ENCODE data around the gene FAM72C.
"Not testable (repeated sequence)": the region's sequence is repeated elsewhere in the genome, so short reads cannot be mapped to it uniquely, and the experiment has no call there.

Gene FAM72C

DNA sequence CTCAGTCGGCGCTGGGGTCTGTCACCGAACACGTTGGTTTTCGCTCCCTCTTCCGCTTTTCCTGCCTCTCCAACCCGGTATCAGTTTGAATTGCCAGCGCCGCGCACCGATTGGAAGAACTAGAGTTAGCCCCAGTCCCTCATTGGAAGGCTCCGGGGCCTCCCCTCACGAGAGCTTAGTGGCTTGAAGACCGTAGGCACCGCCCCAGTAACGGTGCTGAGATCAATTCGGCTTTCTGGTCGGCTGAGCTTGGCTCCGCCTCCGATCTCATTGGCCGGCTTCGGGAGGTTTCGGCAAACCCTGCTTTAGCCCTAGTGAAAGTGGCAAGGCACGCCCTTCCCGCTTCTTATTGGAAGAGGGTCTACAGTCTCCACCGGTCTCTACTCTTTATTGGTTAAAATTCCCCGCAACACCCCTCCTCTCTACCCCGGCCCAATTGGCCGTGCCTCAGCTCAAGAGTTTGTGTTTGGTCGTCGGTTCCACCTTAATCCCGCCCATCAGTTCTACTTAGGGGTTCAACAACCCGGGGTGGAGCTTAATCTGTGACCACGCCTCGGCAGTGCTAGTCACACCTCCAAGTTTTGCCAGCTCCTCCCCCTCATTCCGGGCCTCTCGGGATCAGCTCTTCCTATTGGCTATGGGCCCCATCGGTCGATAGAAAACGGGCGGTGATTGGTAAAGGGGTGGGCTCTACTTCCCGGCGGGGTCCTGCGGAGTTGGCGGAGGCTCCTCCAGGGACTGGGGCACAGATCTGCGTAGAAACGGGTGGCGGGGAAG is at the start of gene FAM72C:
Gene FAM72C (minus strand): TSS at position 63 of the 777 bp plus-strand sequence. CDS start 845 bp downstream, outside the sequence.
- DNase-seq (ENCODE audit: low read depth); H3K4me3 ChIP-seq (replicated peaks; ENCODE audit: low read depth, low read length): not testable (repeated sequence)

DNA sequence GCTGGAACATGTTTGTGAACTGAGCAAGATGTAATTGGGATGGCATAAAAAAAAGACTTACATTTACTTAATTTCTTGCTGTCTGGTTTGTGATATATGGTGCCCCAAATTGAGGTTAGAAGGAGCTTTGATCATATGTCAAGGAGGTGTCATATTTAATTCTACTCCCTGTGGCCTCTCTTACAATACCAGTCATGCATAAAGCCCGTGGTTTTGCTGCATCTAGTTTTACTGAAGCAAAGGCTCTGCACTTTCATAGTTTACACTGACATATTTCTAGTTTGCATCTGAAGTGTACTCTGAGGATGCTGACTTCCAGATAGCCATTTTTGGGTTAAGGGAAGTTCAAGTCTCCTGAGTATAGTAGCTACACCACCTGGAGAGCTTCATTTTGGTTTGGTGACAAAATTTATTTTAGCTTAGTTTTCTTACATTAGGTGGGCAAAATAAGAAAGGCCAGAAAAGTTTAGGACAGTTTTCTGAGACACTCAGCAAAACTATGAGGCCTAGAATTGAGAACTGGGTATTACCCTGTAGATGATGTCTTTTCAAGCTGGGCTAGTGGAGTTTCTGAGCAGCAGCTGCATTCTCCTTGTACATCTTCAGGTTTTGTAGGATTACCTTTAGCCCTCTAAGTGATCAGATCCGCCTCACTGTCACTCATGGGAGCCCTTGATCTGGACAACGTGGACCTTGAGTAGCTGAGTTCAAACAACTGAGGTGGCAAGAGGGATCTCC is 48.4 kb upstream of the FAM72C start:
- DNase-seq (ENCODE audit: low read depth); H3K4me3 ChIP-seq (replicated peaks; ENCODE audit: low read depth, low read length): not testable (repeated sequence)

DNA sequence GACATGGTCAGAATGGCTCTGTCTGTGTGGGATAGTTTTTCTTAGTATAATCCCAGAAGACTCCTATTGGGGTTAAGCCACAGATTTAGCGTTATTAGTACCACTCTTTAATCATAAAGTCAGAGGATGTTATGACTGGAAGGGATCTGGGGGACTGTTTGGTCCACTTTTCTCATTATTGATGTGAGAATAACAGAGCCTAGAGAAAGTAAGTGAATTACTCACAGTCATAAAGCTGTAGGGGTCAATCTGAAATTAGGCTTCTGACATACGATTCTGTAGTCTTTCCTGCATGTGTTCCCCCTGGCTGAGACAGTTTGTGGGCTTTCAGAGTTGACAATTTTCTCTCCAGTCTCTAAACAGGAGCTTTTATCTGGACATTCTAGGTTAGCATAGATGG is 47.3 kb upstream of the FAM72C start:
- H3K4me3 ChIP-seq (replicated peaks; ENCODE audit: low read depth, low read length); DNase-seq (ENCODE audit: low read depth): not testable (repeated sequence)

DNA sequence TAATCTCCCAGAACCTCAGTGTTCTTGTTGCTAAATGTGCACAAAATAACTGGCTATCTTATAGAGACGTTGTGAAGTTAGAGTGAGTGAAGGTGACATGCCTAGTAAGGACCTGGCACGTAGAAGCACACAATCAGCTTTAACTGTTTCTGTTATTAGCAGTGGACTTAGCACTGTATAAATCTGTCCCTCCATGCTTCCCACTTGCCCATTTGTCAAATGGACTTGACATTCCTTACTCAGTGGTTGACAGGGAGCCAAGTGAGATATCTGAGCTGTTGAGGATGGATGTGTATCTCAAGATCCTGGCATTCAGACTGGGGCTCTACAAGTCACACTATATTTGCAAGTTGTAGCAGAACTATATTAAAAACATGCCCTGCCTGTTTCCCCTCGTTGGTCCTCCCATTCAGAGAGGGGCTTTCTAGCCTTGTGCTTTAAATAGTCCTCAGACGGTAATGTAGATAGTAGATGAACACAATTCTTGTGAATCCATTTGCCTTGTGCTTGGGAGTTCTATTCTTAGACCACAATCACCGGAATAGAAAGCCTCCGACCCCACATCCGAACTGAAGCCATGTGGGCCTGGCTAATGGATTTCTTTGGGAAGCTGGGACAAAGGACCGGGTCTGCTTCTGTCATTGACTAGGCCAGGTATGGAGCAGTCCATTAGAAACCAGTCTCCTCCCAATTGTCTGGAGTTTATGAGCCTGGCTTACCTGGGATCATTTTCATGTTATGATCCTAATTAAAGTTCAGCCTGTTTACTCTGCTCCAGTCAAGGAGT is 43.6 kb upstream of the FAM72C start:
- H3K4me3 ChIP-seq (replicated peaks; ENCODE audit: low read depth, low read length) = not testable (repeated sequence)
- peak; percentile 0 for DNase-seq (ENCODE audit: low read depth)

DNA sequence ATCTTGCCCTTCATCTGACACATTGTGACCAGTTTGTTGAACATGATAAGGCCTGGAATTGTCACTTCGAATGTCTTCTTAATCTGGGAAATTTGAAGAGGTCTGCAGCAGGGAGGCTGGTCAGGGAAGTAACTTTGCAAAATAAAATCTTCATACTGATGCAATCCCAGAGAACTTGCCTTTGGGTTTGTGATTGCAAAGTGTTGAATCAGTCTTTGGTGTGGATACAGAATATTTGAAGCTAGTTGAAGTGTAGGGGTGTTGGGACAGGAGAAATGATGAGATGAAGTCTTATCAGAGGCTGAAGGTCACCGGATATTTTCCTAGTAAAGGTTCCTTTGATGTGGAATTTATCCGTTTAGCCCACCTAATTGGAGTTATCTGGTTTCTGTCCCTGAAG is 42.7 kb upstream of the FAM72C start:
- H3K4me3 ChIP-seq (replicated peaks; ENCODE audit: low read depth, low read length); DNase-seq (ENCODE audit: low read depth): not testable (repeated sequence)

DNA sequence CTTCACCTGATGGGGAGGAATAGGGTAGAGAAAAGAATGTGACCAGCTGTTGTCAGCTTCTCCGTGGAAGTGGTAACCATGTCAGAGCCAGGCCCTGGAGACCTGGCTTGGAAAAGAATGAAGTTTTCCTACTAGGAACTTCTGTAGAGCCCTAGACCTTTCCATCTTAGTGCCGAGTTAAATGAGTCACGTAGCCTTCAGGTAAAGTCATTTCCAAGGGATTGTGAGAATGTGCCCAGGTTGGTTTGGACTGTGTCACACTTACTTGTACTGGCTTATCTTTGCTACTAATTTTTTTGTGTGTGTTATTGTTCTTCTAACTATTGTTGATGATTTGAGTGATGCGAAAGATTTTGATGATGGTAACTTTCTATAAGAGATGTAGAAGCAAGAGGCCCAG is 42.3 kb upstream of the FAM72C start:
- DNase-seq (ENCODE audit: low read depth); H3K4me3 ChIP-seq (replicated peaks; ENCODE audit: low read depth, low read length): not testable (repeated sequence)

DNA sequence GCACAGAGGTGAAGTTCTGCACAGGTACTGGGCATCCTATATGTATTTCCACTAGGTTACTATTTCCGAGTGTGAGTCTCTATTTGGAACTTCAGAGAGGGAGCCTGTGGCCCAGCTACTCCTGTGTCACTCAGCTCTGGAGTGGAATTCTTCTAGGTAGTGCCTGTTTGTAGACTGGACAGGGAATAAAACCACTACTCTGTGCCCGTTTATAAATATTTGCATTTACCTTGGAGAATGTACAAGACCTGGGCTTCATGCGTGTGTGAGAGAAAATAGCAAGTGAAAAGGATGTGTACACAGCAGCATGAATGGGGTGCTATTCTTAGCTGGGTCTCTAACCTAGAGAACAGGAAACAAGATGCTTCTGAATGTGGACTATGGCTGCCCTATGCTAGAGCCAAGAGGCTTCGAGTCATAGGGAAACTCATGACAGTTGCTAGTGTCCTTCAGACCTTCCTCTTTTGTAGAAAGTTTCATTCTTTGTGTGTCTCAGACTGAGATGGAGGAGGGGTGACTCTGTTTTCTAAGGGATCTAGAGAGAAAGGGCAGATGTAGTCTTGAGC is 40.5 kb upstream of the FAM72C start:
- not testable (repeated sequence) for DNase-seq (ENCODE audit: low read depth); H3K4me3 ChIP-seq (replicated peaks; ENCODE audit: low read depth, low read length)

DNA sequence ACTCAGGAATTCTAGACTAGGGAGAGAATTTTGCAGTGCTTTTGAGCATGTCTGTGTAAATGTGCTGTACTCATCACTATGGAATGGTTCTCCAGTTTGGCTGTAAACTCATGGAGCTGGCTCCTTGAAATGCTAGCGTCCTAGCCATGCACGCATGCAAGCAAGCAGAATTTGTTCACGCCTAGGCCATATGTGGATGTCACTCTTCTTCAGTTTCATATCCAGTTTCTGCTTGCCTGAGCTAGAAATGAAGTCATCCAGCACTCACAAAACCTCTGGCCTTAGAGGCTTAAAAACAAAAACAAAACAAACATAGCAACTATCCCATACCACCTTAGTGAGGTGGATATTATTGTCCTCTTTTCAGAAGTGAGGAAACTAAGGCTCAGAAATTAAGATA is 37.6 kb upstream of the FAM72C start:
- not testable (repeated sequence) for DNase-seq (ENCODE audit: low read depth); H3K4me3 ChIP-seq (replicated peaks; ENCODE audit: low read depth, low read length)

DNA sequence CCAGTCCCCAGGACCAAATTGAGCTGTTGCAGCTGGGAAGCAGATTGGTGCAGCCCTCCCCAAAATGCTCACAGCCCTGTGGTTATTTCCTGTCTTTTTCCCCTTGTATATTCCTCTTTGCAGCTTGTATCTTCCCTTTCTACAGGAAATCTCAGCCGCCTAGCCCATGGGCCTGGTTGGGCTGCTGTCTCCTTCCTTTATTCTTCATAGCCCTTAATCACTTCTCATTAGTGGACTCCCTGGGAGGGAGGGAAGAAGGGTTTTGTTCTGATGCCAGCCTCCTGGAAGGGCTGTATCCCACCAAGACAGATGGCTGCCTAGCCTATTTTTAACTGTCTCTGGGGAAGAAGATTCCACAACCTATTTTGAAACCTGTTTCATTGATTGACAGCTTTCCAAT is 32.5 kb upstream of the FAM72C start:
- not testable (repeated sequence) for H3K4me3 ChIP-seq (replicated peaks; ENCODE audit: low read depth, low read length); DNase-seq (ENCODE audit: low read depth)

DNA sequence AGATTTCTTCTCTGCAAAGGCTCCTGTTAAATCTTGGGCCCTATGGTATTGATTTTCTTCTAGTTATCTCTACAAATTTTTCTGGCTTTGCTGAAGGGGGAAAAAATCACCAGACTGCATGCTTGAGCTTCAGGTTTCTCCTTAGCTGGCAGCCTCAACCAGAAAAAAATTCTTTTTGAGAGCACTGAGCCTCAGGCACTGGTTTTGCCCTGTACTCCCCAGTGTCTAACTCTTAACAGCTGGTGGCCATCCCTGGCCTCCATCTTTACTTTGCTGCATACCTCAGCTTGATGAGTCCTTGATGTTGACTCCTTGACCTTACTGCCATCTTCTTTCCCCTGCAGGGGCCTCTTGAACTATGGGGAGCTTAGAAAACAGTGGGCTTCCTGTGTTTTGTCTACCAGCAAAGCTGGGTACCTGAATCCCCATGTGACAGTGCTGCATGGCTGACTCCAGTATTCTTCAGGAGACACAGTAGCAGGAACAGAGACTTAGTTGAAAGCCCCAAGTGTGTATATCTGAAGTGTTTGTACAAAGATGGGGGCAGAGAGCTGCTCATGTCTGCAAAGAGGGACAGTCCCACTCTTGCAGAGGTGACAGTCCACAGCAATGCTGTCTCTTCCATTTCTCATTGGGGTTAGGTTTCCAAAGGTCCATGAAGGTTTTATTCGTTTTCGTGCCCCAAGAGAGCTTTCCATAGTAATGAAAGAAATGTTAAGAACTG is 31.7 kb upstream of the FAM72C start:
- not testable (repeated sequence) for DNase-seq (ENCODE audit: low read depth); H3K4me3 ChIP-seq (replicated peaks; ENCODE audit: low read depth, low read length)

DNA sequence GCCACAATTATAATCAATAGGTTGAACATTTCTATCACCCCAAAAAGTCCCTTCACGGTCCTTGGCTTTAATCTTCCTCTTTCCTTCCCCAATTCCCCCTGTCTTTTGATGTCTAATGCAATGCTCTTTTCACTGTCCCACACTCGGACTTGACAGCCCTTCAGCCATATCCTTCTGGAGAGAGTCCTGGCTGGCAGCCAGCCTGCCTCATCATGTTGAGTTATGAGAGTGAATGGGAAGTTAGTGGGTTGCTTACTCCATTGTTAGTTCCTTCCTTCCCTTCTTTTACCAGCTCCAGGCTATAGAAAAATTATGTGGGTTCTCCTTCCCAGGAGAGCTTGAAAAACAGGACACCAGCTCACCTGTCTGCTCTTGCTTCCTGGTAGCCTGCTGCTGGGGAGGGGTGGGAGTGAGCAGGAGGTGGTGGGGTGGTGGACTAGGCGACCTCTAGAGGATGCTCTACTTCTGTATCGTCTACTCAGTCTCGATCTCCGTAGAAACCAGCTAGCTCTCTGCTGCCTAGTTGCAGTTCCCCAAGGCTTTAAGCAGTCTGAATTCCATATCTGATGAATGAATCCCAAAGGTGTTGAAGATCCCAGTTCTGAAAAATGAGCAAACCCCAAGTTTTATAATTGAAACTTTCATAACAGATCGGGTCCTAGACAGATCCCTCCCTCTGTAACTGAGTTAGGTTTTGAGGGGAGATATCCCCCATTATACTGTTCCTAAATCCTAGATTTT is 30.5 kb upstream of the FAM72C start:
- DNase-seq (ENCODE audit: low read depth); H3K4me3 ChIP-seq (replicated peaks; ENCODE audit: low read depth, low read length): not testable (repeated sequence)

DNA sequence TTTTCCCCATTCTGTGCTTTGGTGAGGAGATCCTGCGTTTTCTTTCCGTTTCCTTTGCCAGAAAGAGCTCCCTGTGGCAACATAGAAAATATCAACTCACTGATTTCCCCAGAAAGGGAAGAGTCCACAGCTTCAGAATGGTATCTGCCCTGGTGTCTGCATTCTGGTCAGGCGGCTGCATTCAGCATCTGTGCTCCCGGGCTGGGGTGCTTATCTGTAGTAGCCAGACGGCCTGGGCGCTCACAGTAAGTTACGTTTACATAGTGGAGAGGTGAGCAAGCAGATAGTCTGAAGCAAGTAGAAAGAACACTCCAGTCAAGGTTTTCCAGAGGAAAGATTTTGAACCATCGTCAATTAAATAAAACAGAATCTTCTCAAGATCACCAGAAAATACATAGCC is 29.3 kb upstream of the FAM72C start:
- not testable (repeated sequence) for DNase-seq (ENCODE audit: low read depth); H3K4me3 ChIP-seq (replicated peaks; ENCODE audit: low read depth, low read length)

DNA sequence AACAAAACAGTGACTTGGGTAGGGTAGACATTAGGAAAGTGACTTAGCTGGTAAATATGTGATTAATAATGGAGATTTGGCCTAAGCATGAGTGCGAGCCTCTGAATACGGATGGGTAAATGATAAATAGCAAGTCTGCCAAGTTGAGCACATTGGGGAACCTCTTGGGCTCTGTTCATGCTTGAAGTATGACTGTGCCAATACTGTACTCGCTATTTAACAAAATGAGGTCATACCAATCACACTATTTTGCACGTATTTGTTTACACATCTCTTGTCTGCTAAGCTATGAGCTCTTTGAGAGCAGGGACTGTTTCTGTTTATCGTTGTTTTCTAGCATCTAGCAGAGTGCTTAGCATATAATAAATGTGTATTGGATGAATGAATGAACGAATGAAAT is 24.2 kb upstream of the FAM72C start:
- DNase-seq (ENCODE audit: low read depth); H3K4me3 ChIP-seq (replicated peaks; ENCODE audit: low read depth, low read length): not testable (repeated sequence)

DNA sequence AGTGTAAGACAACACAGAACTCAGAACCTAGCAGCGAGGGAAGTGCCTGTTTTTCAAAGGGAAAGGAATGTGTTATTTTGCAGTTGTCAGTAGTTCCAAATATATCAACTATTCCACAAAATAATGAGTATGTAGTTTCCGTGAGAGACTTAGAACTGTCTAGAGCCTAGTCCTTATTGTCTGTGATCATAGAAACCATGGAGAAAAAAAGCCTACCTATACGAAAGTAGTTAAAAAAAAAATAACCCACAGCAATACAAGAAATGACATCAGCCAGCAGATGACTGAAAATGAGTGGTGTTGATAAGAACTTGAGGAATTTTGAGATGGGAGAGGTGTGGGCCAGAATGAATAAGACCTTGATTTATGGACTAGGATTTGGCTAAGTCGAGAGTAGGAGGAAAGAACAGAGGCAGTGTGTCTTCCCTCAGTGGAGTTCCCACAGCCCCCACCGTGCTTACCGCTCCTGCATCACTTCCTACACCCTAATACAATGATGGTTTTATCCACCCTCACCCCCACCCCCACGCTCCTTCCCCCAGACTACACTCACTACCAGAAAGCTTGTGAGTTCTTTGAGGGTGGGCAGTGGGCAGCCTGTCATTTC is 21.6 kb upstream of the FAM72C start:
- not testable (repeated sequence) for DNase-seq (ENCODE audit: low read depth); H3K4me3 ChIP-seq (replicated peaks; ENCODE audit: low read depth, low read length)

DNA sequence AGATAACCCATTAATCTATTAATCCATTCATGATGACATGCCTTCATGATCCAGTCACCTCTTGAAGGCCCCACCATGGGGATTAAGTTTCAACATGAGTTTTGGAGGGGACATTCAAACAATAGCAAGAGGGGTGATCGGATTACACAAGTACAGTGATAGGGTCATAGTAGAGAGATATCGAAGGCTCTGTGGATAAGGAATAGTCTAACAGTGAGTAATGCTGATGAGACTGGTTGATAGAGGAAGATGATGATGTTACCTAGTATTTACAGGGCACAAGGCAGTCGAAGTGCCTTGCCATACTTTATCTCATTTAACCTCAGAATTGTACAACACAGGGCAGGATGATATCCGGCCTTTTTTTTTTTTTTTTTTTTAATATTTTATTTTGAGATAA is 18.9 kb upstream of the FAM72C start:
- not testable (repeated sequence) for DNase-seq (ENCODE audit: low read depth); H3K4me3 ChIP-seq (replicated peaks; ENCODE audit: low read depth, low read length)

DNA sequence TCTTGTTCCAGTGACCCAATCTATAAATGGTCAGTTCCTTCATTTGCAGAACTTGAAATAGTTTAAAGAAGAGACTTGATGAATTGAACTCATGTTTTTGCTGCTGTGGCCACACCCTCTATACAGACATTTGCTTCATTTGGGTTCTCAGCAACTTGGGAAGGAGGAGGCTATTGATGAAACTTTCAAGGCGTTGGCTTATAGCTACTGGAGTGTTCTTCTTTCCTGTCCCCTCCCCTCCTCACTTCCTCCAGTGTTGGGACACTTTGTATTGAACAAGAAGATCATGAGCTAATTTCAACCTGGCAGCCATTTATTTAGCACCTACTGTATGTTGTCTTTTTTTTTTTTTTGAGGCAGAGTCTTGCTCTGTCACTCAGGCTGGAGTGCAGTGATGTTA is 17.9 kb upstream of the FAM72C start:
- not testable (repeated sequence) for H3K4me3 ChIP-seq (replicated peaks; ENCODE audit: low read depth, low read length); DNase-seq (ENCODE audit: low read depth)

DNA sequence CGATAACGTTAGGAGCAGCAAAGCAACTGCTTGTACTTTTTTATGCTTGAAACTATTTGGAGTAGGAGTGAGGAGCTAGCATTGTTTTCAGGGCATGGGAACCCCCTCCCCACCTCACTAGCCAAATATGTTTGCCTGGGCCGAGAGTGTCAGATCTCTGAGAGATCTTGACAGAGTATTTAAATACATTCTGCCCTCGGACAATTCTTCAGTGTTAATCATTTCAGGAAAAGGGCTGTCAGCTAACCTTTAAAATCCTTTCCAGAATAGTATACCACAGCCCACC is 17.6 kb upstream of the FAM72C start:
- H3K4me3 ChIP-seq (replicated peaks; ENCODE audit: low read depth, low read length); DNase-seq (ENCODE audit: low read depth): not testable (repeated sequence)

Measured in fibroblast of pulmonary artery (primary cell).